H1 (cell line): ENCODE results near the gene GLYR1. TPM values are rescaled to one million over a fixed set of nuclear protein-coding genes. Genes with fewer than 3 reads are reported as not detected.

ENCODE experiments used
- JUND ChIP-seq: IDR thresholded peaks from 2 replicates; pipeline ENCODE4 v1.6.1; 2011; ENCODE audit warnings: mild to moderate bottlenecking, improper control_type of control experiment, low read length
- SP2 ChIP-seq: IDR thresholded peaks from 2 replicates; pipeline ENCODE4 v1.6.1; 2012; ENCODE audit warnings: mild to moderate bottlenecking, low read length, inconsistent platforms
- SRF ChIP-seq: IDR thresholded peaks from 2 replicates; pipeline ENCODE4 v1.6.1; 2011; ENCODE audit warnings: mild to moderate bottlenecking, low read depth, low read length, moderate library complexity
- SUZ12 ChIP-seq: fragments of 200-600 bp; sonication (generic); IDR thresholded peaks from 2 replicates; pipeline ENCODE4 v1.6.1; 2012; ENCODE audit warnings: mild to moderate bottlenecking, inconsistent platforms, low read length, moderate library complexity, mixed read lengths
- polyA plus RNA-seq, 7 experiments: library from polyadenylated mRNA; depleted of rRNA in 3 of 7; stranded (reverse) in 5 of 7; unstranded in 2 of 7; fragments of >200 nt in 5 of 7; fragments of 200-250 nt in 2 of 7; gene quantifications; 1 replicate in 5 of 7; 2 replicates in 1 of 7; 4 replicates in 1 of 7; pipeline versions ENCODE4 v1.2.1 to v1.2.3, GENCODE V29; 2011 to 2013; ENCODE audit warnings: missing spikeins in 2 of 7, mixed read lengths in 2 of 7
- total RNA-seq: library from RNA; stranded (reverse); fragmentation: NEBNext Ultra II Directional; extraction: Animal tissue kit (Norgen Biotek cat#: 25700); gene quantifications from 2 replicates; pipeline ENCODE4 v1.2.1, GENCODE V29; 2021

GLYR1 gene
- total and polyA plus RNA-seq, 2 of the 8 experiments (the other 6 are each of a cell fraction or from before 2014, with no cell fraction given), result 50.2 to 115 TPM

DNA sequence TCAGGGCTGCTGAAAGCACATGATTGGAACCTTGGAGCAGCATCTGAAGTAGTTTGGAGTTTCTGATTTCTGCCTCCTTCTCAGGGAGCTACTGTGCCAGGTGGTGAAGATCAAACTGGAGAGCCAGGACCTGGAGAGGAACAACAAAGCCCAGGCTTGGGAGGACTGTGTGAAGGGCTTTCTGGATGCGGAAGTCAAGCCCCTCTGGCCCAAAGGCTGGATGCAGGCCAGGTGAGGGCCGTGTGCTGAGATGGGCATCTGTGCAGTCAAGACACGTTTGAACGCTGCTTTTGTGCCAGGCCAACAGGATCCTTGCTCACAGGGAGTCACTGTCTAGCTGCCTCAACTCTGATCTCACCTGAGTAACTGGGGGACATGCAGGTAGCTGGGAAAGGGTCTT lies 24.0 kb upstream of the GLYR1 start (continued):
- no peak for TF ChIP-seq SRF
- TF ChIP-seq JUND, result no peak
- TF ChIP-seq SP2, result no peak
- no peak for TF ChIP-seq SUZ12
